CD4-positive, alpha-beta T cell treated with Interferon alpha-2 for 1 hour (primary cell): ENCODE results near the gene SERP1.
A peak's percentile ranks its signal among the peaks of the same experiment; 100 is the strongest.
"Not testable (repeated sequence)": the region's sequence is repeated elsewhere in the genome, so short reads cannot be mapped to it uniquely, and the experiment has no call there.

Experiments used
- DNase-seq, 2 donors: peaks; one replicate each; pipeline ENCODE4 v3.0.0-alpha.2; 2020 to 2022

SERP1 gene

DNA sequence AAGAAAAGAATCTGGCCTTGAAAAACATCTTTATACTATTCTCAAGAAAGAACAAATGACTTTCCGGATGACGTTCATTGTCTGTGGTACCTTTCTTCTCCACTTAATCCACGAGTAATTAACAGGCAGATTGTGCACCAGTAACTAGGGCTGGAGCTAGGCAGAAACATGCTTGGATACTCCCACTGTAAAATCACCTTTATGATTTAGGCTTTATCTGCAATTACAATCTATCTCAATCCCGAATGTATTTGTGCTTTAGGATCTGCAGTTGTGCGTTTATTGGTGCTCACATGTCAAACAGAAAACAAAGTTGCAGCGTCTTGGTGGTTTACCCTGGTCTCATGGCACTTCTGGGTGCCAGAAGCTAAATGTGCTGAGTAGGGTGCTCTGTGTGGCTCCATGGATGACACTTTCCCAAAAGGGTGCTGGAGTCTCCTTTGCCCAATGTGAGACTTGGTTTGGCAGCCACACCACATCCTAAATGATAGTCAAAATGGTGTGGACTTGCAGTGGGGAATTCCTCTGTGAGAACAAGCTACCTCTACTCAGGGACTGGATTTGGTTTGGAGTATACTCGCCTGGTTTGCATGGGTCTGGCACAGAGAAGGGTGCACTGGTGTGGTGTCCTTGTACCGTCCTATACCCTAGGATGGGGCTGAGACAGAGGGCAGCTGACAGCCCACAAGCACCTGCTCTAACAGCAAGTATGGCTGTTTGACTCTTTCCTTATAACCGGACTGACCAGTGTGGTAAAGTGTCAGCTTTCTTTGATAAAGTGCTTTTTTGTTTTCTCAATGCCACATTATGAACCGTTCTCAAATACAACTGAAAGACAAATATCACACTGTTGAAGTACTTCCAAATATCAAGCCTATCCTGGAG, 7.7 kb downstream of the SERP1 start:
- no peak for DNase-seq

DNA sequence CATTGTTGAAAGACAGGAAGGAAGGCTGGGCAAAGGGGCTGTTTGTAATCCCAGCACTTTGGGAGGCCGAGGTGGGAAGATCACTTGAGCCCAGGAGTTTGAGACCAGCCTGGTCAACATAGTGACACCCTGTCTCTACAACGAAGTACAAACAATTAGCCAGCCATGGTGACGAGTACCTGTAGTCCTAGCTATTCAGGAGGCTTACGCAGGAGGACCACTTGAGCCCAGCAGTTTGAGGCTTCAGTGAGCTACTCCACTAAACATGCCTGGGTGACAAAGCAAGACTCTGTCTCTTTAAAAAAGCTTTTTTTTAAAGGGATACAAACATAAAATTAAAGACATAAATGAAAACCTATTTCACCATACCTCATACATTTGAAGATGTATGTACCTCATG, 11.1 kb downstream of the SERP1 start:
- DNase-seq, result no peak

DNA sequence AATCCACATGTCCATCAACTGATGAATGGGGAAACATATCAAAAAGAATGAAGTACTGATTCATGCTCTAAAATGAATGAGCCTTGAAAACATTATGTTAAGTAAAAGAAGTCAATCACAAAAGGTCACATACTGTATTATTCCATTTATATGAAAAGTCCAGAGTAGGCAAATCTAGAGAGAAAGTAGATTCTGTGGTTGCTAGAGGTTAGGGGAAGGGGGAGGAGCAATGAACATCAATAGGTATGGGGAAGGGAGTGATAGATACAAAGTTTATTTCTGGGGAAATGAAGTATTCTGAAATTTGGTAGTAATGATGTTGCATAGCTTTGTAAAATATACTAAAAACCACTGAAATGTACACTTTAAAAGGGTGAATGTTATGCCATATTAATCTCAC, 14.5 kb downstream of the SERP1 start:
- DNase-seq, result no peak

- peak in 1 of 2 donors; percentile 46 for DNase-seq
These were observed 17.9 kb downstream of the SERP1 start for GRCh38 chr3:150528354-150528797.

GRCh38 chr3:150527464-150528255, 18.6 kb downstream of the SERP1 start:
- no peak for DNase-seq

- no peak for DNase-seq
These were observed 22.8 kb downstream of the SERP1 start for GRCh38 chr3:150523538-150523937.

- no peak for DNase-seq
These were observed 24.8 kb downstream of the SERP1 start for GRCh38 chr3:150521463-150521862.

- DNase-seq, result no peak
These were observed 25.9 kb downstream of the SERP1 start for GRCh38 chr3:150520408-150520807.

DNA sequence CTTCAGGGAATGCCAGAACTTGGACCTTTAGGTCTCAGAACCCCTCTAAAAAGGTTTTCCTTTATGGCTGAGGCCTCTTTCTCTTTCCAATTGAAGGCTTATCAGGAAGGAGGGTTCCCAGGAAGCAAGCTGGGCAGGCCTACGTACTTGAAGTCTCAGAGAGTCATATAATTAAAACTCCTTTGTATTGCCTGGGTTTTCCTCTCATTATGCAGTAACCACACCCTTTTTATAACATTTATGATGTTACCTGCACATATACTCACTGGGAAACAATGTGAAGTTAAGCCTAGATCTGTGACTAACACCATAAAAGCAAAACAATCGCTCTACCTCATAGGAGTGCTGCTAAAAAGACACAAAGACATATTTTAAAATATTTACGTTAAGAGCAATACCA, 27.3 kb downstream of the SERP1 start:
- DNase-seq, result no peak

DNA sequence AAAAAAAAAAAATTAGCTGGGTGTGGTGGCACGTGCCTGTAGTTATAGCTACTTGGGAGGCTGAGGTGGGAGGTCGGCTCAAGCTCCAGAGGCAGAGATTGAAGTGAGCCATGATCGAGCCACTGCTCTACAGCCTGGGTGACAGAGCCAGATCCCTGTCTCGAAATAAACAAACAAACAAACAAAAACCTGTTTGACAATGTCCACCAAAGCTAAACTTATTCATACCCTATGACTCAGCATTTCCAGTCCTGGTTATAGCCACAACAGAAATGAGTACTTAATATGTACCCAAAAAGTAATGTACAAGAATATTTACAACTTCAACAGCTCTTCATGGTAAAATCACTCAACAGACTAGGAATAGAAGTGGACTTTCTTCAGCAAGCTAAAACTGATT, 31.1 kb downstream of the SERP1 start:
- DNase-seq, result no peak

- no peak for DNase-seq
These were observed 35.0 kb downstream of the SERP1 start for GRCh38 chr3:150511122-150511821.

- no peak for DNase-seq
These were observed 36.5 kb downstream of the SERP1 start for GRCh38 chr3:150509780-150510179.

- DNase-seq, result no peak
These were observed 37.9 kb downstream of the SERP1 start for GRCh38 chr3:150508401-150508800.

GRCh38 chr3:150504483-150504882, 41.8 kb downstream of the SERP1 start:
- DNase-seq, result no peak

DNA sequence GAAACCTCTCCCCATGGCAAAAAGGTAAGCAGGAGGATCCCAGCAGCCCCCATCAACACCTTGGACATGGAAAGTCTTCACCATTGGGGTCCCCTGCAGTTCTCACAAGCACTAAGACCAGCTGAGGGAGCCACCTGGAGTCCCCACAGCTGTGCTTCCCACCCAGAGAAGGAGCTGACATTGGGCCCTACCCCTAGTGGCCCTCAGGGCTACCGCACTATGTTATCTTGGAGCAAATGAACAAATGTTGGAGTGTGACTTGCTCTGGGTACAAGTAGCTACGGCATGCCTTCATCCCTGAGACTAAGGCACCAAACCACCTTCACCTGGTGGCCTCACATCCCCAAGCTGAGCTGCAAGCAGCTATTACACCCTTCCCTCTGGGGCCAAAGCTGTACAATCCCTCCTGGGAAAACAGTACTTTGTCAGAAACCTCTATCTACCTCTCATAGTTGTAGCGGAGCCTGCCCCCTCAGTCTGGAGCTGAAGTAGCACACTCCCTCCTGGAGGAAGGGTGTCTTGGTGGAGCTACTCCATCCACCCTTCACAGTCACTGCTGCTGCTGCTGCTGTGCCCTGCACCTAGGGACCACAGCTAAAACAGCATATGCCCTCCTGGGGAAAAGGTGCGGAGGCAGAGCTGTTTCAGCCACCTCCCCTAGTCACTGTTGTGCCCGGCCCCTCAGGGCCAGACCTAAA, 42.7 kb downstream of the SERP1 start:
- DNase-seq, result no peak

- DNase-seq, result not testable (repeated sequence)
These were observed 45.3 kb downstream of the SERP1 start for GRCh38 chr3:150500960-150501359.

DNA sequence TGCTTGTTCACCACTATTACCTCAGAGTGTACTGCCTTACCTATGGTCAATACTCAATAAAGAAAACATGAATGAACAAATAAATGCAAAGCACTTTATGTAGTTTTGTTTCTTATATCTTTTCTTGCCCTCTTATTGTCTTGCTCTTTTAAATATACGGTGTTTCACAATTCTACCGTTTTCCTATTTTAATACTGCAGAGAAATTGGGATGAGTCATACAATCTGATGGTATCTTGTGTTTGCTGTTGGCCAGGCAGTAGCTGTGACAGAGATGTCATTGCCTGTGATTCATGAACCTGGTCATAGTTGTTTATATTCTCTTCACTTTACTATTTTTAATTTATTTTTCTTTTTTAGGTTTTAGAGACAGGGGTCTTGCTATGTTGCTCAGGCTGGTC, 48.3 kb downstream of the SERP1 start:
- no peak for DNase-seq

GRCh38 chr3:150495563-150496168, 50.6 kb downstream of the SERP1 start:
- peak in 1 of 2 donors; percentile 64 for DNase-seq

- no peak for DNase-seq
These were observed 51.1 kb downstream of the SERP1 start for GRCh38 chr3:150495149-150495548.

- DNase-seq, result no peak
These were observed 51.8 kb downstream of the SERP1 start for GRCh38 chr3:150494411-150494977.
